HCT116 (cell line): ENCODE measurements around the gene MED14. TPM values are rescaled to one million over a fixed set of nuclear protein-coding genes. Genes with fewer than 3 reads are reported as not detected.

Source experiments
- ATAC-seq: fragments of 200-7000 bp; cut with Tn5 transposase; 2 replicates; pipeline ENCODE4 v1.9.1; 2020; ENCODE audit warnings: mild to moderate bottlenecking, moderate library complexity
- BruUV-seq: library from RNA; stranded (reverse); fragments of 400-500 nt; replicated peaks from 2 replicates; lab custom pipeline; 2021; lab: Mats Ljungman, UMichigan
- CTCF ChIA-PET: fragments of 300-600 bp; sonication (Branson Sonifier 250); formaldehyde crosslinking; loops from one replicate; lab custom pipeline; 2021; ENCODE audit warnings: antibody characterized with exemption; lab: Charles Lee
- POLR2A ChIA-PET: fragments of 300-600, 350-600 bp; sonication (Branson Sonifier 250); formaldehyde crosslinking; loops from one replicate; lab custom pipeline; 2021; ENCODE audit warnings: antibody characterized with exemption; lab: Charles Lee
- RAD21 ChIA-PET, 2 experiments: fragments of 300-600 bp; sonication (Branson Sonifier 250); formaldehyde crosslinking; loops; one replicate each; lab custom pipeline; 2023; ENCODE audit warnings: low total read pairs in 2 of 2; ENCODE audit not compliant: uncharacterized antibody in 2 of 2, unreplicated experiment in 2 of 2, low non-redundant PET in 1 of 2; lab: Charles Lee
- DNase-seq: peaks from one replicate; pipeline ENCODE4 v3.0.0-alpha.2; 2010; ENCODE audit warnings: low read depth, low spot score
- H2AFZ ChIP-seq: fragments of 200-600 bp; shearing (Covaris generic), sonication (generic); 2 replicates; pipeline ENCODE4 v1.6.1; 2017; ENCODE audit warnings: low read depth, mixed run types, mixed read lengths, antibody characterized with exemption, low read length; ENCODE audit not compliant: poor library complexity, severe bottlenecking
- H3K27ac ChIP-seq: 2 replicates; pipeline ENCODE4 v1.5.1; 2012; ENCODE audit warnings: low read depth, low read length
- H3K27me3 ChIP-seq: fragments of 200-600 bp; sonication (generic); 2 replicates; pipeline ENCODE4 v1.6.1; 2016; ENCODE audit warnings: mixed run types, low read length, mixed read lengths; ENCODE audit not compliant: insufficient read depth
- H3K36me3 ChIP-seq, 2 experiments: fragments of 200-500 bp in 1 of 2; fragments of 200-600 bp in 1 of 2; sonication (Bioruptor generic) in 1 of 2; sonication (generic) in 1 of 2; 2 replicates each; pipeline versions ENCODE4 v1.5.1 to v1.6.1; 2014 to 2016; ENCODE audit warnings: low read length in 2 of 2, inconsistent platforms in 1 of 2, mixed read lengths in 1 of 2, mixed run types in 1 of 2; ENCODE audit not compliant: insufficient read depth in 2 of 2, control insufficient read depth in 1 of 2
- H3K4me1 ChIP-seq, 2 experiments: fragments of 200-600 bp in 1 of 2; sonication (generic) in 1 of 2; 2 replicates each; pipeline versions ENCODE4 v1.5.1 to v1.6.1; 2012 to 2017; ENCODE audit warnings: low read length in 2 of 2, inconsistent platforms in 1 of 2, mild to moderate bottlenecking in 1 of 2, mixed read lengths in 1 of 2, mixed run types in 1 of 2, moderate library complexity in 1 of 2; ENCODE audit not compliant: insufficient read depth in 2 of 2, control insufficient read depth in 1 of 2
- H3K4me2 ChIP-seq: fragments of 200-600 bp; sonication (generic); 2 replicates; pipeline ENCODE4 v1.6.1; 2017; ENCODE audit warnings: mixed run types, low read length, mixed read lengths
- H3K4me3 ChIP-seq, 2 experiments: fragments of 200-600 bp in 1 of 2; sonication (generic) in 1 of 2; replicated peaks in 1 of 2; 2 replicates each; pipeline ENCODE4 v1.5.1; 2011 to 2016; ENCODE audit warnings: low read length in 2 of 2, control low read depth in 1 of 2, low read depth in 1 of 2, mild to moderate bottlenecking in 1 of 2, mixed read lengths in 1 of 2, mixed run types in 1 of 2
- H3K79me2 ChIP-seq: fragments of 200-600 bp; sonication (generic); 2 replicates; pipeline ENCODE4 v1.6.1; 2017; ENCODE audit warnings: mild to moderate bottlenecking, mixed run types, low read length, moderate library complexity, mixed read lengths; ENCODE audit not compliant: insufficient read depth
- H3K9ac ChIP-seq: fragments of 200-600 bp; sonication (generic); 2 replicates; pipeline ENCODE4 v1.6.1; 2016; ENCODE audit warnings: low read length, mixed read lengths
- H3K9me2 ChIP-seq: fragments of 200-600 bp; sonication (generic), shearing (Covaris generic); 2 replicates; pipeline ENCODE4 v1.6.1; 2017; ENCODE audit warnings: mixed run types, mild to moderate bottlenecking, moderate library complexity; ENCODE audit not compliant: insufficient read depth
- H3K9me3 ChIP-seq, 2 experiments: fragments of 200-500 bp in 1 of 2; fragments of 200-600 bp in 1 of 2; sonication (Bioruptor generic) in 1 of 2; sonication (generic) in 1 of 2; 2 replicates each; pipeline ENCODE4 v1.6.1; 2014 to 2017; ENCODE audit warnings: low read length in 2 of 2, mixed read lengths in 2 of 2, inconsistent platforms in 1 of 2, low read depth in 1 of 2, mild to moderate bottlenecking in 1 of 2, mixed run types in 1 of 2, moderate library complexity in 1 of 2; ENCODE audit not compliant: control insufficient read depth in 1 of 2, insufficient read depth in 1 of 2
- H4K20me1 ChIP-seq: fragments of 200-600 bp; sonication (generic), shearing (Covaris generic); 2 replicates; pipeline ENCODE4 v1.6.1; 2017; ENCODE audit warnings: mixed run types, mild to moderate bottlenecking, moderate library complexity; ENCODE audit not compliant: insufficient read depth
- ATF3 ChIP-seq: IDR thresholded peaks from 2 replicates; pipeline ENCODE4 v1.6.1; 2012
- CBX3 ChIP-seq: IDR thresholded peaks from 2 replicates; pipeline ENCODE4 v1.6.1; 2012; ENCODE audit warnings: low read depth
- CEBPB ChIP-seq: IDR thresholded peaks from 2 replicates; pipeline ENCODE4 v1.6.1; 2012; ENCODE audit warnings: low read depth
- EZH2phosphoT487 ChIP-seq: fragments of 200-600 bp; IDR thresholded peaks from 2 replicates; pipeline ENCODE4 v1.6.1; 2018; ENCODE audit warnings: antibody characterized with exemption, borderline replicate concordance
- FOSL1 ChIP-seq: IDR thresholded peaks from 2 replicates; pipeline ENCODE4 v1.6.1; 2012; ENCODE audit warnings: low read depth
- JUND ChIP-seq: IDR thresholded peaks from 2 replicates; pipeline ENCODE4 v1.6.1; 2012
- MAX ChIP-seq: IDR thresholded peaks from 2 replicates; pipeline ENCODE4 v1.6.1; 2012
- POLR2A ChIP-seq: IDR thresholded peaks from 2 replicates; pipeline ENCODE4 v1.7.0; 2011; ENCODE audit warnings: borderline replicate concordance; ENCODE audit not compliant: insufficient read depth, insufficient read length; ENCODE audit errors: extremely low read depth
- POLR2AphosphoS5 ChIP-seq: IDR thresholded peaks from 2 replicates; pipeline ENCODE4 v1.6.1; 2011; ENCODE audit warnings: mild to moderate bottlenecking, low read depth, low read length, moderate library complexity
- RAD21 ChIP-seq: IDR thresholded peaks from 2 replicates; pipeline ENCODE4 v1.6.1; 2012; ENCODE audit warnings: low read depth, mild to moderate bottlenecking
- REST ChIP-seq: IDR thresholded peaks from 2 replicates; pipeline ENCODE4 v1.6.1; 2012; ENCODE audit warnings: low read depth
- SIN3A ChIP-seq: IDR thresholded peaks from 2 replicates; pipeline ENCODE4 v1.6.1; 2012; ENCODE audit warnings: low read depth
- SP1 ChIP-seq: IDR thresholded peaks from 2 replicates; pipeline ENCODE4 v1.6.1; 2012; ENCODE audit warnings: low read depth
- SRF ChIP-seq: IDR thresholded peaks from 2 replicates; pipeline ENCODE4 v1.6.1; 2012; ENCODE audit warnings: low read depth
- TCF7L2 ChIP-seq: IDR thresholded peaks from 2 replicates; pipeline ENCODE4 v1.7.0; 2011; ENCODE audit warnings: borderline replicate concordance, inconsistent platforms; ENCODE audit not compliant: insufficient read depth, insufficient read length; ENCODE audit errors: extremely low read depth
- YY1 ChIP-seq: IDR thresholded peaks from 2 replicates; pipeline ENCODE4 v1.6.1; 2011; ENCODE audit warnings: low read length, low read depth, moderate library complexity, mild to moderate bottlenecking; ENCODE audit not compliant: insufficient replicate concordance; ENCODE audit errors: extremely low read depth
- ZBTB33 ChIP-seq: IDR thresholded peaks from 2 replicates; pipeline ENCODE4 v1.6.1; 2011; ENCODE audit warnings: mild to moderate bottlenecking, low read length, moderate library complexity; ENCODE audit not compliant: insufficient replicate concordance; ENCODE audit errors: extremely low read depth
- ZFX ChIP-seq: fragments of 450-650 bp; IDR thresholded peaks from 2 replicates; pipeline ENCODE4 v1.6.1; 2017
- intact Hi-C: fragments of 100-400 bp; cut with micrococcal nuclease; formaldehyde crosslinking; loops from 2 replicates; pipeline ENCODE4 v1.10.0; 2022
- total RNA-seq: library from RNA; stranded (reverse); gene quantifications from one replicate; pipeline ENCODE4 v1.2.1, GENCODE V29; 2021; ENCODE audit not compliant: unreplicated experiment

The MED14 gene
- total RNA-seq, 1 experiment from 2014 or later, result 51.8 TPM

- Histone ChIP-seq H3K4me3 (no peak overlapping the region), H3K4me1 (no peaks in the 10 kb centered on the region), H4K20me1 (no peaks in the 10 kb centered on the region; the same call in 1 of the 2 replicates), H3K9me3 (no peaks in the 10 kb centered on the region), H3K79me2 (no peaks in the 10 kb centered on the region), H3K27ac (no peak overlapping the region), H3K9me2 (no peaks in the 10 kb centered on the region), H3K36me3 (peaks cover 1 to 5% of the 10 kb centered on the region in 2 experiments; a peak in 1 of 4 replicates), H3K27me3 (no peaks in the 10 kb centered on the region), H3K4me2 (no peak overlapping the region), H3K9ac (no peak overlapping the region), H2AFZ (no peak overlapping the region)
- ChIA-PET CTCF (no interaction called here), POLR2A (no interaction called here), RAD21 (no interaction called here)
- no peak for TF ChIP-seq MAX
- TF ChIP-seq SRF, result no peak
- no peak for TF ChIP-seq FOSL1
- no peak for TF ChIP-seq POLR2AphosphoS5
- TF ChIP-seq ZBTB33, result no peak
- no peak for TF ChIP-seq EZH2phosphoT487
- TF ChIP-seq RAD21, result no peak
- TF ChIP-seq TCF7L2, result no peak
- TF ChIP-seq CBX3, result no peak
- TF ChIP-seq CEBPB, result no peak
- TF ChIP-seq YY1, result no peak
- no peak for TF ChIP-seq SP1
- TF ChIP-seq JUND, result no peak
- no peak for TF ChIP-seq SIN3A
- TF ChIP-seq ATF3, result no peak
- no peak for TF ChIP-seq REST
- no peak for TF ChIP-seq POLR2A
- no peak for TF ChIP-seq ZFX
- BruUV-seq, result no TSS peak
- ATAC-seq (no peak), DNase-seq (no peak)
- intact Hi-C loops, result no loop called here
Measured at GRCh38 chrX:40687169-40687568, 48.2 kb downstream of the MED14 start.
